GM23338 (cell line): ENCODE data around the gene MED12L. TPM values are rescaled to one million over a fixed set of nuclear protein-coding genes. Genes with fewer than 3 reads are reported as not detected.

Source experiments
- ATAC-seq: fragments of 200-7000 bp; cut with Tn5 transposase; 3 replicates; pipeline ENCODE4 v1.9.1; 2020
- DNase-seq: peaks from one replicate; pipeline ENCODE4 v3.0.0-alpha.2; 2015; ENCODE audit warnings: low spot score
- H2AFZ ChIP-seq: fragments of 200-600 bp; sonication (generic); 2 replicates; pipeline ENCODE4 v1.8.0; 2016; ENCODE audit warnings: antibody characterized with exemption, mild to moderate bottlenecking, moderate library complexity
- H3F3A ChIP-seq: fragments of 200-600 bp; sonication (generic); replicated peaks from 2 replicates; pipeline ENCODE4 v1.8.0; 2017; ENCODE audit warnings: antibody characterized with exemption, mixed run types, low read depth
- H3K27ac ChIP-seq: fragments of 200-600 bp; sonication (generic); 2 replicates; pipeline ENCODE4 v1.6.1; 2016; ENCODE audit warnings: low read depth
- H3K27me3 ChIP-seq: fragments of 200-600 bp; sonication (generic); 2 replicates; pipeline ENCODE4 v1.8.0; 2016; ENCODE audit warnings: mild to moderate bottlenecking, mixed run types, moderate library complexity; ENCODE audit not compliant: insufficient read depth
- H3K36me3 ChIP-seq: fragments of 200-600 bp; sonication (generic); 2 replicates; pipeline ENCODE4 v1.8.0; 2016; ENCODE audit warnings: mild to moderate bottlenecking; ENCODE audit not compliant: insufficient read depth
- H3K4me1 ChIP-seq: fragments of 200-600 bp; sonication (generic); 2 replicates; pipeline ENCODE4 v1.8.0; 2016; ENCODE audit warnings: mild to moderate bottlenecking, moderate library complexity; ENCODE audit not compliant: insufficient read depth
- H3K4me2 ChIP-seq: fragments of 200-600 bp; sonication (generic); 2 replicates; pipeline ENCODE4 v1.7.1; 2017; ENCODE audit warnings: mixed run types
- H3K4me3 ChIP-seq: fragments of 200-600 bp; sonication (generic); 2 replicates; pipeline ENCODE4 v1.6.1; 2016; ENCODE audit warnings: mixed run types
- H3K79me2 ChIP-seq: fragments of 200-600 bp; sonication (generic); replicated peaks from 2 replicates; pipeline ENCODE4 v1.8.0; 2017; ENCODE audit warnings: mild to moderate bottlenecking; ENCODE audit not compliant: insufficient read depth
- H3K9me2 ChIP-seq: fragments of 200-600 bp; sonication (generic); 2 replicates; pipeline ENCODE4 v1.8.0; 2017; ENCODE audit not compliant: insufficient read depth
- H4K20me1 ChIP-seq: fragments of 200-600 bp; sonication (generic); replicated peaks from 2 replicates; pipeline ENCODE4 v1.8.0; 2017; ENCODE audit warnings: mild to moderate bottlenecking; ENCODE audit not compliant: insufficient read depth
- H3K27ac Mint-ChIP-seq: 2 replicates; pipeline ENCODE4 v1.8.0; 2020; ENCODE audit warnings: inconsistent platforms, mild to moderate bottlenecking, moderate library complexity, mixed read lengths
- H3K27me3 Mint-ChIP-seq: 3 replicates; pipeline ENCODE4 v1.8.0; 2022; ENCODE audit warnings: low read depth, mild to moderate bottlenecking, moderate library complexity, mixed read lengths, inconsistent platforms; ENCODE audit not compliant: insufficient read depth, poor library complexity
- H3K36me3 Mint-ChIP-seq: 3 replicates; pipeline ENCODE4 v1.8.0; 2021; ENCODE audit warnings: low read depth, mild to moderate bottlenecking, inconsistent platforms, moderate library complexity, mixed read lengths
- H3K4me1 Mint-ChIP-seq: 3 replicates; pipeline ENCODE4 v1.8.0; 2020; ENCODE audit warnings: mild to moderate bottlenecking, inconsistent platforms, mixed read lengths
- H3K4me3 Mint-ChIP-seq: 3 replicates; pipeline ENCODE4 v1.8.0; 2021; ENCODE audit warnings: moderate library complexity, mild to moderate bottlenecking, inconsistent platforms, mixed read lengths
- H3K9me3 Mint-ChIP-seq: 3 replicates; pipeline ENCODE4 v1.8.0; 2020; ENCODE audit warnings: moderate library complexity, mild to moderate bottlenecking, inconsistent platforms, mixed read lengths
- CTCF ChIP-seq, 2 experiments: fragments of 200-600 bp in 1 of 2; sonication (generic) in 1 of 2; conservative IDR thresholded peaks; 2 replicates each; pipeline versions ENCODE4 v1.5.1 to v1.6.1; 2016 to 2017; ENCODE audit warnings: antibody characterized with exemption in 2 of 2, low read depth in 2 of 2, mild to moderate bottlenecking in 2 of 2, moderate library complexity in 1 of 2
- STAT1 ChIP-seq: IDR thresholded peaks from one replicate; pipeline ENCODE4 v1.6.1; 2016; ENCODE audit warnings: antibody characterized with exemption; ENCODE audit not compliant: unreplicated experiment
- ZNF331 ChIP-seq: fragments of 250-450 bp; sonication (Bioruptor Pico); IDR thresholded peaks from 2 replicates; pipeline ENCODE4 v1.5.0; 2020; ENCODE audit warnings: low read depth, mild to moderate bottlenecking, moderate library complexity
- ZNF462 ChIP-seq: fragments of 250-450 bp; sonication (Bioruptor Pico); IDR thresholded peaks from 2 replicates; pipeline ENCODE4 v1.5.0; 2020; ENCODE audit warnings: mild to moderate bottlenecking, moderate library complexity
- polyA plus RNA-seq: library from polyadenylated mRNA; unstranded; fragments of >200 nt; fragmentation: Nextera tagmentation; extraction: Ambion mirVana; gene quantifications from 2 replicates; pipeline ENCODE4 v1.2.1, GENCODE V29; 2016
- total RNA-seq: library from RNA; depleted of rRNA; stranded (reverse); fragments of >200 nt; shearing (Covaris generic); gene quantifications from 2 replicates; pipeline ENCODE4 v1.2.3, GENCODE V29; 2014

Gene MED12L
- total and polyA plus RNA-seq, 2 experiments from 2014 or later = 5.7 to 25.0 TPM

GRCh38 chr3:151382671-151383070 lies 297.2 kb downstream of the MED12L start:
- H3K4me1 ChIP-seq = no peaks in the 10 kb centered on the region
- no peaks in the 10 kb centered on the region for H3K27me3 ChIP-seq

More at GRCh38 chr3:151382671-151383070, 297.2 kb downstream of the MED12L start:
- DNase-seq = no peak
- no peak overlapping the region for H3K4me3 ChIP-seq
- H3K4me1 Mint-ChIP-seq = peaks cover 4% of the 10 kb centered on the region; the same call in 1 of the 3 replicates
- H3K36me3 Mint-ChIP-seq = peaks cover 16% of the 10 kb centered on the region
- H3K27ac Mint-ChIP-seq = 0 out of 2 replicates have a peak overlapping the region, but pooled peaks have one; percentile 6
- H3K79me2 ChIP-seq = no peaks in the 10 kb centered on the region
- no peak overlapping the region for H3K27ac ChIP-seq
- no peaks in the 10 kb centered on the region for H3K9me3 Mint-ChIP-seq
- peaks cover 14% of the 10 kb centered on the region; the same call in 1 of the 2 replicates for H3K36me3 ChIP-seq
- no peaks in the 10 kb centered on the region for H3F3A ChIP-seq
- H4K20me1 ChIP-seq = no peaks in the 10 kb centered on the region
- no peak overlapping the region for H3K4me2 ChIP-seq
- no peak overlapping the region for H3K4me3 Mint-ChIP-seq
- ATAC-seq = no peak
- no peaks in the 10 kb centered on the region for H3K9me2 ChIP-seq
- no peak for TF ChIP-seq ZNF462
- no peak for TF ChIP-seq CTCF (conservative IDR thresholded peaks at IDR 0.05; ENCODE audit: low read depth in 2 of 2)
- TF ChIP-seq STAT1 = no peak
- no peak for TF ChIP-seq ZNF331 (CRISPR knock-in tag)
- no peaks in the 10 kb centered on the region for H3K27me3 Mint-ChIP-seq
- H2AFZ ChIP-seq = no peak overlapping the region
